ENCODE data around the gene IGF2BP1.
A peak's percentile ranks its signal among the peaks of the same experiment; 100 is the strongest.
"Not testable (repeated sequence)": the region's sequence is repeated elsewhere in the genome, so short reads cannot be mapped to it uniquely, and the experiment has no call there.

IGF2BP1 gene

DNA sequence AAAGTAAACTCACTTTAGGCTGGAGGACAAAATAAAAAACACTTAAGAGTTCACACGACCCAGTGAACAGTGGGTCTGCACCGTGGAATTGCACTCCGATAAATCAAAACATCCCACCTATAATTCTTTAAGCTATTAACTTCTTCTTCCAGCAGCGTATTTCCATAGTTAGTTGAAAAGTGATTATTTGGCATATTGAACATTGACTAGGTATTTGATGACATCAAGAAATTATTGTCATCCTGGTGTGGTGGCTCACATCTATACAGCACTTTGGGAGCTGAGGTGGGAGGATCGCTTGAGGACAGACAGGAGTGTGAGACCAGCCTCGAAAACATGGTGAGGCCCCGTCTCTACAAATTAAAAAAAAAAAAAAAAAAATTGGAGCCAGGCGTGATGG lies 23.4 kb downstream of the IGF2BP1 start:
- DNase-seq (ENCODE audit: low spot score): no peak

DNA sequence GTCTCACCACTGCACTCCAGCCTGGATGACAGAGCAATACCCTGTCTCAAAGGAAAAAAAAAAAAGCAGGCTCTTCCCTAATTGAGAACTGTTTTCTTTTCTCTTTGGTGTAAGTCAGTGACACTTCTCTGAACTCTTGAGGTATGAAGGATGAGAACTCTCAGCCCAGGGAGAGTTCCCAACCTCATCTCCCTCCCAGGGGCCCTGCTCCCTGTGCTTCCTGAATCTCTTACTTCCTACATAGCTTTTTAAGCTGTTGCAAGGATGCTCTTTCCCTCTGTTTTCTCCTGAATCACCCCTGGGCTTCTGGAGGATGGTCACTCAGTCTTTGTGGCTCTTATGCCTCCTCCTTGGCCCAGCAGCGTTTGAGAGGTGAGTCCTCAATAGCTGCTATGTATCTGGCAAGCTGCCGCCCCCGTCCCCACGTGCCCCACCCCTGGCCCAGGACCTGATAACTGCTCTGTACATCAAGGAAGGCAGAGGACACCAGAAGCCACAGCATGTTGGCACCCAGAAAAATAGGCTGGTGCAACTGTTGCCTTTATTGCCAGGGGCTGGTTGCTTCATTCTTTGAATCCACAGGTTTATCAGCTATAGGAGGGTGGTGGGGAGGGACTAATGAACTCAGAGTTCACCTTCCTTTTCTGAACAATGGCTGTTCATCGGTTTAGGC lies 24.0 kb downstream of the IGF2BP1 start:
- no peak for DNase-seq (ENCODE audit: low spot score)

DNA sequence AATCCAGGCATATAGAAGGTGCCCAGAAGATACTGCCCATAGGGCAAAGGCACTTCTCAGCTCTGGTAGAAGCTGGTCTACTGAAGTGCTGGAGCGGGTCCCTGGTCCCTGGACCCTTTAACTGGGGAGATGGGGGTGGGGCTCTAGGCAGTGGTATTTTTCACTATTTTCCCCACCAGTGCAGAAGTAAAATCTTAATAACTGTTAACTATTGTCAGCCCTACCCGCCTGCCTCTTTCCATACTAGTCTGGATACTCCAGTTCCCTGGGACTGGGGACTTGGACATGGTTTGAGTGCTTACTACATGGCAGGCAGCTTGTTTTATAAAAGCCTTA lies 24.6 kb downstream of the IGF2BP1 start:
- no peak for DNase-seq (ENCODE audit: low spot score)

DNA sequence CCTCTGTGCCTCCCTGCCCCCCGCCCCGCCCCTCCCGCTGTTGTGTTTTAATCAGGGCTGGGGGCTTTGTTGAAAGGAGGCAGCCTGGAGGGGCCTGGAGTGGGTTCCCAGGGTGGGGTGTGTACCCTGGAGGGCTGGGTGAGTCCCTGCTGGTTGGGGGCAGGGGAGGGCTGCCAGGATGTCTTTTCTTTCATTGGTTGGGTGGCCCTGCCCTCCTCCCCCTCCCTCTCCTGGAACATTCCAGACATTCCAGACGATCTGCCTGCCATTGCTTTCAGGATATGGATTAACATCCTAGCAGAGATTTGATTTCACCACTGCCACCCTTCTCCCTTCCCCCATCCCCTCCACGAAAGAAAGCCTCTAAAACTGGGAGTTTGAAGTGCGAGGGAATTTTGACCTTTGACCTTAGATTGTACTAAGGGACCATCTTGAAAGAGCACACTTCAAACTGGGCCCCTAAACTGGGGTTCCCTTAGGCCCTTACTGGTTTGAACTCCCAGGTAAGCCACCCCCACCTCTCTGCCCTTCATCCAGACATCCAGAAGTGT lies 25.3 kb downstream of the IGF2BP1 start:
- DNase-seq (ENCODE audit: low spot score): peak; percentile 67

DNA sequence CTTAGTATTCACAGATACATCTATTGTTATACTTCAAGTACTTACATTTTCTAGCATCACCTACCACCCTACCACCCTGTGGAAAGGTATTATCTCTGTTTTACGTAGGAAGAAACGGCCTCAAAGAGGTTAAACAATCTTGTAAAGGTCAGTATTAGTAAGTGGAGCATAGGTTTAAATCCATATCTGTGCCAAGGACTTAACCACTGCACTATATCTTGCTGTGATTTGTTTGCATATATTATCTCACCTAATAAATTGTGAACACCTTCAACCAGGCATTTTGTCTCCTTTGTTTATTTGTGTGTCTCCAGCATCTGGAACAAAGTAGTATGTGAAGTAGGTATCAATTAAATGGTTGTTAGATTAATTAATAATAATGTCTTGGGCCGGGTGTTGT lies 27.3 kb downstream of the IGF2BP1 start:
- DNase-seq (ENCODE audit: low spot score): no peak

DNA sequence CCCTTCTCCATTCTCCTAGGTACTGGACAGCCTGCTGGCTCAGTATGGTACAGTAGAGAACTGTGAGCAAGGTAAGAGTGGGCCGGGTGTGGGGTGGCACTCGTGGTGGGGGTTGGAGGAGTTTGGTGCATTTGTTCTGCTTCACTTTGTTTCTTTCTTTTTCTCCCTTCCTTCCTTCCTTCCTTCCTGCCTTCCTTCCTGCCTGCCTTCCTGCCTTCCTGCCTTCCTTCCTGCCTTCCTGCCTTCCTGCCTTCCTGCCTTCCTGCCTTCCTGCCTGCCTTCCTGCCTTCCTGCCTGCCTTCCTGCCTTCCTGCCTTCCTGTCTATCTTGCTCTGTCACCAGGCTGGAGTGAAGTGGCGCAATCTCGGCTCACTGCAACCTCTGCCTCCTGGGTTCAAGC lies 29.3 kb downstream of the IGF2BP1 start:
- DNase-seq (ENCODE audit: low spot score): not testable (repeated sequence)

DNA sequence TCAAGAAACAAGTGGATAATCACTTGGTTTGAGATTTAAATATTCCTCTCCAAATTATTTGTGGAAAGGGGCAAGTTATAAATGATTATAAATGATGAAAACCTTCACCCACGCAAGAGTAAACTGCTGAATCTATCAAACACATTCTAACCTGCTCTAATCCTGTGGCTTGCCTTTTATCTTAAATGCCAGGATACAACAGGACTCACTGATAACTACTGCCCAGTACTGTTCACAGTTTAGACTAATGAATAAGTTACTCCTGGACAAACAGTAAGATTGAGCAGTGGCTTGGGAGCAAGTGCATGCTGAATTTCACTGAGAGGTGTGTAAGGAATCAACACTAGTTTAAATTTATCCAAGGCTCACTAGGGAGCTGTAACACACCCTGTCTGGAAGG lies 31.1 kb downstream of the IGF2BP1 start:
- no peak for DNase-seq (ENCODE audit: low spot score)

DNA sequence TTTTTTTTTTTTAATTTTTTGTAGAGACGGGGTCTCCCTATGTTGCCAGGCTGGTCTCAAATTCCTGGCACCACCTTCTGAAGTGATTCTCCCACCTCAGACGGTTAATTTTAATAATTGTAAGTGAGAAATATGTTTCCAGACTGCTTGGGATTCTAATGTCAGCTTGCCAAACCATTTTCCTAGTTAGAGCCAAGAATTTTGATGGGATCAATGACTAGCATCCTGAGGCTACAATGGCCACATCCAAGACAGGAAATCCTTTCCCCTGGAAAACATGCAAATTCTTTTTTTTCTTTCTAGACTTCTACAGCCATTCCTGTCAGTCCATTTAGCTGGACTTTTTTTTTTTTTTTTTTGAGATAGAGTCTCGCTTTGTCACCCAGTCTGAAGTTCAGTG lies 32.6 kb downstream of the IGF2BP1 start:
- no peak for DNase-seq (ENCODE audit: low spot score)

DNA sequence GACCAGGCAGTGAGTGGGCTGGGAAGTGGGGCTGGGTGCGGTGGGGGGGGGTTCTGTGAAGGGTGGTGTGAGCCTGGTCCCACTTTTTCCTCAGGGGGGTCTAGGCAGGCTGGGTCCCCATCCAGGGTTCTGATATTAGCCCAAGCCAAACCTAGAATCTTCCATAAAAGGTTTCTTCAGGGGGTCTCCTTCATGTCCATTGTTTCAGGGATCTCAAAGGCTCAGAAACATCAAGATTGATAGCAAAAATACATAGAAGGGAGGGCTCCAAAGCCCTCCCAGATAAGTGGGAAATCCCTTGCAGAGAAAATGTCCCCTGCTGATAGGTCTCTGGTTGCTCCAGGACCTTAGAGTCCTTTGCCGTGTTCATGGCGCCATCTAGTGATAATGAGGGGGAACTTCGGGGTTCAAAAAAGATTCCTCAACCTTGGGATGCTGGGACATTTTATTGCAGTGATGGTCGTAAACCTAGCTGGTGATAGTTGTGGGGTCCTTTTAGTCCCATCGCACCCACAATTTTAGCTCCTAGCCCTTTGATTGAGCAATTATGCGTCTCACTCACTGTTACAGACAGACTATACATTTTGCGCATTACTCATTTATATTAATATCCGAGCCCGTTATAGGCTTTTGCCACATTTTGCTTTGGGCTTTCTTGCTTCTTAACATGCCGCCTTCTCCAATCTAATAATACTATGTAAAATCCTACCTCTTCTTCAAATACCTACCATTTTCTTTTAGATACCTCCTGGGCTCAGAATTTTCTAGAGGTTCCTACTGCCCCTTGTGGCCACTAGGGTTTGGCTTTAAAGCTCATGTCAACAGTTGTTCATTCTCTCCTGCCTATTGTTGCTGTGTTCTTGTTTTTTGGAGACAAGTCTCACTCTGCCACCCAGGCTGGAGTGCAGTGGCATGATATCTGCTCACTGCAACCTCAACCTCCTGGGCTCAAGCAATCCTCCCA lies 35.1 kb downstream of the IGF2BP1 start:
- peak; percentile 86 for DNase-seq (ENCODE audit: low spot score)

DNA sequence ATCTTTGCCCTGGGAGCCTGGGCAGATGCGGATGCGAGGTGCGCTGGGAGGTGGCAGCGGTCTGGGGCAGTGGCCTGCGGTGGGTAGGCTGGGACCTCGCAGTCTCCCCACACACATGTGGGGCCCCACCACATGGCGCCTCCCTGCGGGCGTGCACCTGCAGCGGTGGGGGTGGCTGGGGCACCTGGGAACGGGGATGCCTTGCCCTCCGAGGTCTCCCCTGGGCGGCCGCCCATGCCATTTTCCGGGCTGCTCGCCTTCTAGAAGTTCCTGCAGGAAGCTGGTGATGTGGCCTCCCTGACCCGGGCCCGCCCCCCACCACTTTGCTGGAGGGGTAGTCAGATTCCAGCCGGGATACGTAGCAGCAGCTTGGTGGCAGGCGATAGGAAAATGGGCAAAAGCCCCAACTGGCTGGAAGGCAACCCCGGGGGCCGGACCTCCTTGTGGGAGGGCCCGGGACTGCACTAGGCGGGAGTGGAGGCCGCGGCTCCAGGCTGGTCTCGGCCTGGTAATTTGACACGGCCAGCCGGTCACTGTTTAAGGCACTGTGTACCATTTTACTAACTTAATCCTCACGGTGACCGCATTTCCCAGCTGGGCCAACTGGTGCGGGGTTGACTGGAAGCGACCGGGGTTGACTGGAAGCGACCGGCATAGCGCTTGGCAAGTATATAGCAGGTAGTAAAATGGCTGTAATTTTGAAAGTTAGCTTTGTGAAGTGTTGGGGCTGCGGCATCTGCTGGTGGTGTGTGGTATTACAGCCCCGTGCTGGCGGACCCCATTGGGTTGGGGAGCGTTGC lies 38.5 kb downstream of the IGF2BP1 start:
- peak; percentile 76 for DNase-seq (ENCODE audit: low spot score)

DNA sequence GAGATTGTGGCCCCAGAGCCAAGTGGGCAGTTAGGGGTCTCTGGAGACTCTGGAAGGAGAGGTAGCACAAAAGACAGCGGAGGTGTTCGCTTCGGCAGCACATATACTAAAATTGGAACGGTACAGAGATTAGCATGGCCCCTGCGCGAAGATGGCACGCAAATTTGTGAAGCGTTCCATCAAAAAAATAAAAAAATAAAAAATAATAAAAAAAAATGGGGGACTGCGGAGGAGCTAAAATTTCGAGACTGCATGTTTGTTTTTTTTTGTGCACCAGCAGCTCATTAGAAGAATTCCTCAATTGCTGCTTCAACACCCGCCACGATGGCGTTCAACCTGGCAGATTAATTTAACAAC lies 39.1 kb downstream of the IGF2BP1 start:
- DNase-seq (ENCODE audit: low spot score): no peak

DNA sequence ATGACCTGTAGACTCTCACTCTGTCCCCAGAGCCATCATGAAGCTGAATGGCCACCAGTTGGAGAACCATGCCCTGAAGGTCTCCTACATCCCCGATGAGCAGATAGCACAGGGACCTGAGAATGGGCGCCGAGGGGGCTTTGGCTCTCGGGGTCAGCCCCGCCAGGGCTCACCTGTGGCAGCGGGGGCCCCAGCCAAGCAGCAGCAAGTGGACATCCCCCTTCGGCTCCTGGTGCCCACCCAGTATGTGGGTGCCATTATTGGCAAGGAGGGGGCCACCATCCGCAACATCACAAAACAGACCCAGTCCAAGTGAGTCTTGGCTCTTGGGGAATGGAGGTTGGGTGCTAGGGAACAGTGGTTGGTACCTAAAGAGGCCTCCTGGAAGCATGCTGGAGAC lies 41.0 kb downstream of the IGF2BP1 start:
- no peak for DNase-seq (ENCODE audit: low spot score)

DNA sequence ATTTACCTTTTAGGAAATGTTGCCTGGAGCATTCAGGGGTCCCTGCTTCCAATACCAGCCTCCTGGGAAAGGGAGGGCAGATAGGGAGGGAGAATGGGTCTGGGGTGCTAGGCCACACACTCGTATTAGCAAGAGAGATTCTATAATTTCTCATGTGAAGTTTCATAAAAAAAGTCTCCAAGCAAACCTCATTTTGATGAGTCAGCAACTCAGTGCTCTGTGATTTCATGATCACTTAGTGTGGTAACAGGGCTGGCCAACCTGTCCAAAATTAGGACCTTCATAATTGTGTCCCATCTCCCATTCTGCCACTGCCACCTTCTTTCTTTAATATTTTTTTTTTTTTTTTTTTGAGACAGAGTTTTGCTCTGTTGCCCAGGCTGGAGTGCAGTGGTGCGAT lies 41.4 kb downstream of the IGF2BP1 start:
- no peak for DNase-seq (ENCODE audit: low spot score)

DNA sequence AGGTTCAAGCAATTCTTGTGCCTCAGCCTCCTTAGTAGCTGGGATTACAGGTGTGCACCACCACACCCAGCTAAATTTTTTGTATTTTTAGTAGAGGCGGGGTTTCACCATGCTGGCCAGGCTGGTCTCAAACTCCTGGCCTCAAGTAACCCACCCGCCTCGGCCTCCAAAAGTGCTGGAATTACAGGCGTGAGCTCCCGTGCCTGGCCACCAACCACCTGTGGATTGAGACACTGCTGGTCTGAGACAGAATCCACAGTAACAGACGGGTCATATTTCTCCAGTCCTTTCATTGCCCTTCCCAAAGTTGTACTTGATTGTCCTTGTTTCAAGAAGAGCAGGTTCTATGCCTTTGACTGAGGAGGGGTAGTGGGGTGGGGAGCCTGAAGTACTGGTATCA lies 42.3 kb downstream of the IGF2BP1 start:
- not testable (repeated sequence) for DNase-seq (ENCODE audit: low spot score)

DNA sequence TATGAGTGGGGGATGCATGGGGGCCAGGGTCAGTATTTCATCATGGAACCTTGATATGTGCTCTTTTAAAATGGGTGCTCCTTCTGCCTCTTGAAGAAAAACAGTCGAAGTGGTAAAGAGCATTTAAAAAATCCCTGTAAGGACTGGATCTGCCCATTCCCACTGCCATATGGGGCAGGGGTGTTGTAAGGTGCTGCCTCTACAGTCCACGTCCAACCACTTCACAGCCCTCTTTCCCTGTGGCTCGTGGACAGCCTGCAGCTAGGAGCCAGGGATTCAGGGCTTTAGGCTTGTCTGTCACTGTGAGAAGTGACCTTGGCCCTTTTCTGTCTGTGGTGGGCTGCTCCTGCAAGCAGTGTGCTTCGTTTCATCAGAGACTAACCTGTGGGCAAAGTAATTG lies 44.3 kb downstream of the IGF2BP1 start:
- DNase-seq (ENCODE audit: low spot score): no peak

DNA sequence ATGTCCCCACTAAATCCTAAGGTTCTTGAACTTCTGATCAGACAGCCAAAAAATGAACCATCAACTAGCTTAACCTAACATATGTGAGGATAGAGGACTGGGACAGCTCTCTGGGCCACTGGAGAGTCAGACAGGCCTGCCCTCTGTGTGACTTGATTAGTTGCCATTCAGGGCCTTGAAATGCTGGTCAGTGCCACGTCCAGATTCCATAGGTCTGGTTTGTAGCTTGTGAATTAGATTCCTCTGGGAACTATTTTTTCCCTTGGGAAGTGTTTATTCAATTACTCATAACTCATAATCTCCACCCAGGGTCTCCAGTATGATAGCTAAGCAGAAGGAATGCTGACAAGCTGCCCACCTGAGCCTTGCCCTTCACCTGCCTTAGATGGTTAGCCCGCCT lies 48.2 kb downstream of the IGF2BP1 start:
- no peak for DNase-seq (ENCODE audit: low spot score)

DNA sequence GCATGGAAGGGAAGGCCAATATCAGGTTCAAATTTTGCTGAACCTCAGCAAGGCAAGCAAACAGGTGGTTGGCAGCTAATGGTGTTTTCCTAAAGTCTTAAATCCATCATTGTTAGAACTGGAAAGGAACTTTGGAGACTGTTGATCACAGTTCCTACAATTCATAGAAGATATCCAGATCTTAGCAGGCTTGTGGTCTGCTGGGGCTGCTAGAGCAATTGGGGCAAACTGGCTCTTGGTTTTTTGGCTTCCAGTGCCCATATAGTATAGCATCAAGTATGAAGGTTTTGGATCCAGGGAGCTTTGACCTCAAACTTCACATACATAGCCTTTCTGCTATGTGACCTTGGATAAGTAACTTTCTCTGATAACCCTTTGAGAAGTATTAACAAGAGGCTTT lies 49.7 kb downstream of the IGF2BP1 start:
- no peak for DNase-seq (ENCODE audit: low spot score)

DNA sequence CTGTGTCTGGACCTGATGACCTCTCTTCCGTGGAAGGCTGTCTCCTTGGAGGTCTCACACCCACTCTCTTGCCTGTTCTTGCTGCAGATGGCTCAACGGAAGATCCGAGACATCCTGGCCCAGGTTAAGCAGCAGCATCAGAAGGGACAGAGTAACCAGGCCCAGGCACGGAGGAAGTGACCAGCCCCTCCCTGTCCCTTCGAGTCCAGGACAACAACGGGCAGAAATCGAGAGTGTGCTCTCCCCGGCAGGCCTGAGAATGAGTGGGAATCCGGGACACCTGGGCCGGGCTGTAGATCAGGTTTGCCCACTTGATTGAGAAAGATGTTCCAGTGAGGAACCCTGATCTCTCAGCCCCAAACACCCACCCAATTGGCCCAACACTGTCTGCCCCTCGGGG lies 52.1 kb downstream of the IGF2BP1 start:
- no peak for DNase-seq (ENCODE audit: low spot score)

DNA sequence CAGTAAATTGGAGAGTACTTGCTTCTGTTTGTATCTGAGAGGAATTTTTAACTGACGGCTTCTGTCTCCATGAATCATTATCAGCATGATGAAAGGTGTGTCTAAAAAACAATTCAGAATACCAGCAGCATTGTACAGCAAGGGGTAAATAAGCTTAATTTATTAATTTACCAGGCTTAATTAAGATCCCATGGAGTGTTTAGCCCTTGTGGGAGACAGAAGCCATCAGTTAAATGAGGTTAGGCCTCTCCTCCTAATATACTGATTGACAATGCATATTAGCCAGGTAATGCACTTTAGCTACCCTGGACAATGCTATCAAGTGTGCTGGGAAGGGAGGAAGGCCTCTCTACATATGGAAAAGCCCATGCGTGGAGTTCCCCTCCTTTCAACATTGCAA lies 53.4 kb downstream of the IGF2BP1 start:
- DNase-seq (ENCODE audit: low spot score): no peak

DNA sequence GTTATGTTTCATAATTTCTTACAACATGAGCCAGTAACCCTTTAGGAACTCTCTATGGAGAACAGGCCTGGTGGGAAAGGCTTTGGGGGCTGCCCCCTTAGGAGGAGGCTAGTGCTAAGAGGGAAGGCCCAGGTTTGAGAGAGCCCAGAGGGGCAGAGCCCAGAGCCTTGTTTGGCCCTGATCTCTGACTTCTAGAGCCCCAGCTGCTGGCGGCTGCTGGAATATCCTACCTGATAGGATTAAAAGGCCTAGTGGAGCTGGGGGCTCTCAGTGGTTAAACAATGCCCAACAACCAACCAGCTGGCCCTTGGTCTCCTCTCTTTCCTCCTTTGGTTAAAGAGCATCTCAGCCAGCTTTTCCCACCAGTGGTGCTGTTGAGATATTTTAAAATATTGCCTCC lies 54.1 kb downstream of the IGF2BP1 start:
- no peak for DNase-seq (ENCODE audit: low spot score)

DNA sequence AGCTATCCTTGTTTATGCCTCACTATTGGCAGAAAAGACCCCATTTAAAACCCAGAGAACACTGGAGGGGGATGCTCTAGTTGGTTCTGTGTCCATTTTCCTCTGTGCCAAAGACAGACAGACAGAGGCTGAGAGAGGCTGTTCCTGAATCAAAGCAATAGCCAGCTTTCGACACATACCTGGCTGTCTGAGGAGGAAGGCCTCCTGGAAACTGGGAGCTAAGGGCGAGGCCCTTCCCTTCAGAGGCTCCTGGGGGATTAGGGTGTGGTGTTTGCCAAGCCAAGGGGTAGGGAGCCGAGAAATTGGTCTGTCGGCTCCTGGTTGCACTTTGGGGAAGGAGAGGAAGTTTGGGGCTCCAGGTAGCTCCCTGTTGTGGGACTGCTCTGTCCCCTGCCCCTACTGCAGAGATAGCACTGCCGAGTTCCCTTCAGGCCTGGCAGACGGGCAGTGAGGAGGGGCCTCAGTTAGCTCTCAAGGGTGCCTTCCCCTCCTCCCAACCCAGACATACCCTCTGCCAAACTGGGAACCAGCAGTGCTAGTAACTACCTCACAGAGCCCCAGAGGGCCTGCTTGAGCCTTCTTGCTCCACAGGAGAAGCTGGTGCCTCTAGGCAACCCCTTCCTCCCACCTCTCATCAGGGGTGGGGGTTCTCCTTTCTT lies 56.1 kb downstream of the IGF2BP1 start:
- no peak for DNase-seq (ENCODE audit: low spot score)
